GM19397 (cell line): ENCODE measurements around the gene BCOR.

Source experiments
- ATAC-seq: cut with Tn5 transposase; IDR thresholded peaks from one replicate; pipeline ENCODE4 v1.9.1; 2021; ENCODE audit warnings: mild to moderate bottlenecking, moderate library complexity; ENCODE audit not compliant: unreplicated experiment

The BCOR gene

DNA sequence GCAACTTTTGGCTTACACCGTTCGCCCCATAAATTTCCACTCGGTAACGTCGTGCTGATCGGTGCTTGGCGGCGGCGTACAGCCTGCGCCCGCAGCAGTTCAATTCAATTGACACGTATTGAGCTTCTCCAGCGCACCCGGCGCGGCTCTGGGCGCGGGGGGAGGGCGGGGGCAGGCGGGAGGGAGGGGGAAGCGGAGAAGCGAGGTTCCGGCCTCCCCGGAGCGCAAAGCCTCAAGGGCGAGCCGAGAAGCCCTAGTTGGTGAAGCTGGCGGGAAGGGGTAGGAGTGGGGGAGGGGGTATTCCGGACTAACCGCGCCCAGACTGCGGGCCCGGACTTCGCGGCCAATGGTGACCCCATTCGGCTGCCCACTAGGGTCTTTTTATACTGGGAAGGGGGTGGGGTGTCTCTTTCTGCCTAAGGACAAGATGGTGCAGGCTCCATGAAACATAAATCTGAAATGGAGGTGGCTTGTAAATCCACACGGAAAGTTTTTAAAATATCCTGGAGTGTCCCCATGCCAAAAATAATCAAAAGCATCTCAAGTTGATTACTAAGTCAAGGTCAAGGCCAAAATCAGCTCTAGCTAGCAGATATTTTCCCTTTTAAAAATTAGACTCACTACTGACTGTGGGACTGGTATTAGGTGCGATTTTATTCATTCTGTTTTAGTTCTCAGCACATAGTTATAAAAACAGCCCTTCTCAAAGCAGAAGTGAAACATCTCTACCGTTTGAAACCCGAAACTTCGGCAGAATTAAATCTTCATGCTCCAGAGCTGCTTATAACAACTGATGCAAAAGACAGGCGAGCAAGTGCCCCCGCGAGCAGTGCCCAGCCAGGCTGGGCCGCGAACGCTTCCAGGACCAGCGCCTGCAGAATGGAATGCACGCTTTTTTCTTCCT, 1.5 kb upstream of the BCOR start:
- ATAC-seq: no peak

DNA sequence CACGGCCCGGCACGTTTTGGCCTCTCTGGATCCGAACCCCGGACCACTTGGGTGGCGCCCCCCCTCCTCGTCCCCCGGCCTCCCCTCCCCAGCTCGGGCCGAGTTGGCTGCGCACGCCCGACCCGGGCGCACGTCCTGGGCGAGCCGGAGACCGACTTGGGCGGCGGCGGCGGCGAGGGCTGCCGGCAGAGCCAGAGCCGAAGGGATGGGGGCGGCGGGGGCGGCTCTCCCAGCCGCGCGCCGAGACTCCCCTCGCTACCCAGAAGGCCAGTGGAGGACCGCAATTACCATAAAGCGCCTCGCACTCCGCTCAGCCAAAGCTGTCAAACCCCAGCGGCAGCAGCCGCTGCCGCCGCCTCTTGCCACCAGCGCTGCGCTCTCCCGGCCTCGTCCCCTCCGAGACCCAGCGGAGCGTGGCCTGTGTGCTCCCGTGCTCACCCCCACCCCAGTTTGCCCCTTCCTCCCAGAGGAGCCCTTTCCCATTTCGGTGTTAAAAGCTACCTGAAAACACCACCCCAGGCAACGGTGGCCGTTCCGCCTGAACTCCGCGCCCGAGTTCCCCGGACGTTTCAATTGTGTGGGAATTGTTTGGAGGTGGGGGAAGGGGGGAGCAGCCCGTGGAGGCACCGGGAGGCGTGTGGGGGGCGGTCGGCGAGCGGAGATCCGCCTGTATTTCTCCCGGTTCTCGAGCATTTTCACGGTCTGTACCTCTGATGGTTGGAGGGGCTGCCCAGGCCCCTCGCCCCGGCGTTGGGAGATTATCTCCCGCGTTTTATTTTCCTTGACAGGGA, 701 bp upstream of the BCOR start:
- ATAC-seq: no peak

- ATAC-seq: no peak
Observed at GRCh38 chrX:40097141-40097503, 636 bp downstream of the BCOR start.

DNA sequence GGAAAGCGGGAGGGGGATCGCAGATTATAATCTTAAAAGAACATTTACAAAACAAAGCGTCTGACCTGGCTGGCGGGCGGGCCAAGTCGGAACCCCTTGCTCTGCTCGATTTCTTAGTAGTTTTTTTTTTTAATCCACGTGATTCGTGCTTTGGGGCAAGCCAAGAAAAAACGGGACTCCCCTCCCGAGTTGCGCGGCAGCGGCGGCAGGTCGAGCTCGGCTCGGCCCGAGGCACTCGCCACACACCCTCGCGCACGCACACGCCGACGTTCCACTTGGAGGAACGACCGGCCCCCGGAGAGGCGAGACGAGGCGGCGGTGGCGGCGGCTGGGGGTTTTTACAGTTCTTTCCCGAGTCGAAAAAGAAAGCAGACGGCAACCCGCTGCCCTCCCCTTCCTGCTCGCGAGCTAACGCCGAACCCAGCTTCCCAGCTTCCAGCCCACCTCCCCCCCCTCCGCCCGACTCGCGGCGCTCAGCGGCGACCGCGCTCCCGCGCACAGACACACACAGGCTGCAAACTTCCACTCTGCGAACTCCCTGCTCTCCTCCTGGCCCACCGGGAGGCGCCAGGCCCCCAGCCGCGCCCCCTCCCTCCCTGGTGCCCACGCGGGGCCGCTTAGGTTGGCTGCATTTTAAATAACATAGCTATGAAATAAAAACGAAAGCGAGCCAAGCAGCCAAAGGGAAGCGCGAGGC, 1.2 kb downstream of the BCOR start:
- no peak for ATAC-seq

GRCh38 chrX:40095583-40096394, 2.0 kb downstream of the BCOR start:
- no peak for ATAC-seq

- ATAC-seq: no peak
Observed at GRCh38 chrX:40094900-40095582, 2.7 kb downstream of the BCOR start.

DNA sequence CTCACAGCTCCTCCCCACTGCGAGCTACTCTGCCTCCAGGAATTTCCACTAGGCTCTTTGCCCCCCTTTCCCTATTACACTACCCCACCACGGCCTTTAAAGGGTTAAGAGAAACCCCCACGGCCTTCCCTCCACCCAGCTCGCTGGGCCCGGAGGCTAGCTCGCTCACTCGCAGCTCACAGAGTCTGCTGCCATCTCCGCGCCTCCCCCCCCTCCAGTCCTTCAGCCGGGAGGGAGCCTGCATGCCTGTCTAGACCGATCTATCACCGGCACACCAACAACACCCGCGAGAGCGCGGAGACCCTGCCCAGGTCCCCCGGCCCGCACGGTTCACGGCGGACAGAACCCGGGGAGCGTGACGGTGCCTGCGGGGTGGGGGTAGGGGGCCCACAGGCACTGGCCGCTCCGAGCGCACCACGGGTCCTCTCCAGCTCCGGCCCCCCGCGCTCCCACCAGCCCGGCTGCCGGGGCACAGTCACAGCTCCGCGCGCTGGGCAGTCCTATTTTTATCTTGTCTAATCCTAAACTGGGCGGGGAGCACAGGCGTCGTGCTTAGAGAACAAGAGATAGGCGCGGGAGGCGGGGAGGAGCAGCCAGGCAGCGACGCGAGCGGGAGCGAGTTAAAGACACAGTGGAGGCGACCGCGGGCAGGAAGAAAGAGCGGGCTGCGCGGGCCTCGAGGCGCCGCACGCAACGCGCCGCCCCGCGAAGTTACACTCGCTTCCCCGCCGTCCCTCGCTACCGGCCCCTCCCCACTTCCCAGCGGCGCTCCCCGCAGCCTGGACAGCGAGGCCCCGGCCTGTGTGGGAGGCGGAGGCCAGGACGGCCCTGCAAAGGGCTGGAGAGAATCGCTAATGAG, 3.5 kb downstream of the BCOR start:
- no peak for ATAC-seq

GRCh38 chrX:40093586-40093985, 4.2 kb downstream of the BCOR start:
- no peak for ATAC-seq

DNA sequence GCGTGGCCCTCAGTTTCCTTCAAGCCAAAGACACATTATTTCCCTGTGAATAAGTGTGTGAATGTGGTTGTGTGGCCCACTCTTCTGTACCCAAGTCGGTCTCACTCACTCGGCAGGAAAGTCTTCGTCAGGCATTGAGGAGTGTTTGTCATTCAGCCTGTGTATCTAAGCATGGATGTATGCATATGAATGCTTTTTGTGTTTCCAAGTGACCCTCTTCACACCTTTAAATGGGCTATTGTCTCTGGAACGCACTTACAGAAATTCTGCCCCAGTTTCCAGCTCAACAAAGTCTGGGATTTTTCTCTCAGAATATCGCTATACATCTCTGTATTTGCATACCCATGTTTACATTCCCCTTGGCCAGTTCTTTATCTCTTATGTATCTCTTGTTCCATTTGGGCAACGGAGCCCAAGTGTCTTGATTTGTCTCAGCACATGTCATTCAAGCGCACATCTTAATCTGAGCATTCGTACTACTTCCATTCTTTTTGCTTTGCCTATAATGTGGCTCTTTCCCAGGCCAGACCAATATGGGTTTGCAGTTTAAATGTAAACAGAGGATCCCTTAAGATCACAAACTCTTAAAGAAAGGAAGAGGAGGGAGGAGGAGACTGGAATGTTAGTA, 4.8 kb downstream of the BCOR start:
- ATAC-seq: no peak

DNA sequence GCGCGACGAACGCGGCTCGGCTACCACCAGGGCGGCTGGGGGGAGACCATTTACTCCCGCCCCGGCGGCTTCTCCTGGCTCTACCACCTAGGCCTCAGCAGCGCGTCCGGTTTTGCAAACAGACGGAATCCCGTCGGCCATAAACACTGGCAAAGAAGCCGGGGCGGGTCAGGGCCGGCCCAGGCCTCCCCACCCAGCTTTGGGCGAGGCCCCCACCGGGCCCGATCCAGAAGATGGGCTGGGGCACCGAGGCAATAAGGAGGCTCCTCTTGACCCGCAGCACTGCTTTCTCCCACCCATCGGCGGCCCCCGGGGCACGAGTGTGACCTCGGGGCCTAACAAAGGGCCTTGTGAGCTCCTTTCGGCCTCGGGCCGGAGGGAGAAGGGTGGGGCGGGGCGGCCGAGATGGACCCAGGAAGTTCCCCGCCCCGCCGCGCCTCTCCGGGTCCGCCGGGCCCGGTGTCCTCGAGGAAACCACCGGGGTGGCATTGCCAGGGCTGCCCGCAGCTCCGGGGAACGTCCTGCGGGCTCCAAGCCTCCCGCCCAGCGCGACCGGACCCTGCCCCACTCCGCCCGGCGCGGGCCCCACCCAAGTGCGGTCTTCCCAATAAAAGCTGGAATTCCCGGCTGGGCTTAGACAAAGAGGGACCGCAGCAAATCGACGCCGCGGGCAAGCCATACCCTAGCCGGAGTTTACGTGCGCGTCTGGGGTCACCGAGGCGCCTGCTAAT, 5.9 kb downstream of the BCOR start:
- no peak for ATAC-seq

DNA sequence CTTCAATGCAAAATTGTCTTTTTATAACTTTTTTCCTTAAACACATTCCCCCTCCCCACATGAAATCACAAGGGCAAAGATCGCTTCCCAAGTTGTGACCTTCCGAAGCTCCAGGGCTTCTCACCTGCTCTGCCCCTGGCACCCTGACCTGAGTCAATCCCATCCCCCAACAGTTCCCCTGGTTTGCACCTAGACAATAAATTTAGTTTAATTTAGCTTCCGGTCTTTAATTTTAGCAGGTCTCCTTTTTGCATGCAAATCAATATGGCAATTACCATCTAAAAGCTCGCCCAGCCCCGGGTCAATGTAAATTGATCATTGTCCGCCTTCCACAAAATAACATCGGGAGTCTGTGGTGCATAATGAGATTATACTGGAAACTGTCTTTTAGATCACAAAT, 6.8 kb downstream of the BCOR start:
- no peak for ATAC-seq

GRCh38 chrX:40090050-40090804, 7.5 kb downstream of the BCOR start:
- ATAC-seq: no peak

DNA sequence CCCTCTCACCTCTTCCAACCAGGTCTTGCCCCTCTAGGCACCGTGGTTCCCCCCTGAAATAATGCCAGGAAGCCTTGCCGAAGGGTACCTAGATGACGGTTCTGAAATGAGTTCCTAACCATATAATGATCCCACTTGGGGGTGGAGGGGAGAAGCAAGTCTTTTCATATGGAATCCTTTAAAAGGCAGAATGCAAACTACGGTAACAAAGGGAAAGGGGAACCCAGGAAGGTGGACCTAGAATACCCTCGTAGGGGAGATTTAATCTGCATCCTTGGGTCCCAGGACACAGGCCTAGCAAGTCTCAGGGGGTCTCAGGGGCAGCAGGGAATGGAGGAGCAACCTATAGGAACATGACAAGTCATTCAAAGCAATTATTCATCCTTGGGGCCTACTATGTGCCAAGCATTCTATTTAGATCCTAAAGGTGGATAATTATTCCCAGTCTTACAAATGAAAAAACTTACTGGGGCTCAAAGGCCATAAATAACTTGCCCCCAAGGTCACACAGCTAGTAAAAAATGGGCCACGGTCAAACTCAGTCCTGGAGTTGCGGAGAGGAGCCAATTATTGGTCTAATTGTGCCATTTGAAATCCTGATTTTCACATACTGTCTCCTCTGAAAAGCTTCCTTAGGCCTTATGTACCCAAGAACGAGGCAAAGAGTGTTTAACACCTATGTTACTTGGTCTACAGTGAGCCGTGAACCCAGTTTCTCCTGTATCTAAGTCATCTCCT, 8.8 kb downstream of the BCOR start:
- no peak for ATAC-seq

DNA sequence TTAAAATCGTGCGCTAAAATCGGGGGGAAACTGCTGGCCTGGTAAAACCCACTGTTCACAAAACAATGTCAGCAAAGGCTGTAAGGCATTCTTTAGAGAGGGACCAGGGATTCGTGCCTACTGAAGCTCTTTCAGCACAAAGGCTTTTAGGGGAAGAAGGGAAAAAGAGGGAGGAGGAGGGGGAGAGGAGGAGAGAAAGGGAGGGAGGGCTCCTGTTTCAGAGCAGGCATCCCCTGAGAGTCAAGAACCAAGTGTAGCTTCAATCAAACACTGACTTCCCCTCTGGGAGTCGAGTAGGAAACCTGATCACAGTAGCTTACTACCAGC, 9.5 kb downstream of the BCOR start:
- ATAC-seq: no peak

DNA sequence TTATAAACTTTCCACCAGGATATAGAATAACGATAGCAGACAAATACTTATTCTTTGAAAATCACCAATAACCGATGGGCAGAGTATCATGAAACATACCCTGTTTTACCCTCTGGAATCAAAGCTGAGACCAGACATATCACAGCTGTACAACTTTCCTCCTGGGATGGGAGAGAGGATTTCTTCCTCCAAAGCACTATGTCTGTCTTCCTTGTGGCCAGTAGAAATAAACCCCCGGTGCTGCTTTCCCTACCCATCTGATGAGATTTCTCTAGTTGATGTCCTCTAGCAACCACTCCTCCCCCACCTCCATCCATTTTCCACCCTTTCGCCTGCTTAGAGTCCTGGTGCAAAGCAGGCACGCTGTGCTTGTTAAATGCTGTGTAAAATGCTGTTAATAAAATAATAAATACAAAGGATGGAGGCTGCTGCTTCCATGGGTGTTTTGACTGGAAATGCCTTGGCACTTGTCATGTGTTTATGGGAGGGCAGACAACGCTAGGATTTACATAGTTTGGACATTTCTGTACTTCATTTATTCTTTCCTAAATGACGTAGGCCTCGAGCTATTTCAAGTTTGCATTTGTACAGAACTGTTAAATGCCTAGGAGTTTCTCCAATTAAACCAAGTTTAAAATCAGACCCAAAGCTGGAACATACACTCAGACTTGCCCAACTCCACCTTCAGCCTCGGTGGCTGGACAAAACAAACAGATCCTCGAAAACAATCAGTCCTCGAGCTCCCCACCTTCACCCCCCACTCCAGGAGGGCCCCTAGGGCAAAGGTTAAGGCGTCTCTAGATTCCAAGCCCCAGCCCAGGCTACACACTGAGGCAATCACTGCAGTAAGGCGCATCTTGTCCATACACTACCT, 10.1 kb downstream of the BCOR start:
- no peak for ATAC-seq
